T-helper 17 cell (primary cell): ENCODE measurements around the gene ADCK2. TPM values are rescaled to one million over a fixed set of nuclear protein-coding genes. Genes with fewer than 3 reads are reported as not detected.
"Not testable (repeated sequence)": the region's sequence is repeated elsewhere in the genome, so short reads cannot be mapped to it uniquely, and the experiment has no call there.

Experiments used
- ATAC-seq: fragments of 150-1000 bp; cut with Tn5 transposase; 2 replicates; pipeline ENCODE4 v1.10.0; 2021; ENCODE audit warnings: mild to moderate bottlenecking, moderate library complexity
- DNase-seq, 3 donors: peaks; one replicate each; pipeline versions ENCODE4 v3.0.0 to v3.0.0-alpha.2; 2020 to 2021
- H3K9me3 ChIP-seq: one replicate; pipeline ENCODE4 v1.7.0; 2013; ENCODE audit warnings: low read length, mild to moderate bottlenecking; ENCODE audit not compliant: control insufficient read depth, poor library complexity, severe bottlenecking
- H3K27ac Mint-ChIP-seq: one replicate; pipeline ENCODE4 v1.8.0; 2022; ENCODE audit warnings: mild to moderate bottlenecking, moderate library complexity, mixed read lengths
- H3K27me3 Mint-ChIP-seq: one replicate; pipeline ENCODE4 v1.8.0; 2022; ENCODE audit warnings: mixed read lengths
- H3K36me3 Mint-ChIP-seq: one replicate; pipeline ENCODE4 v1.8.0; 2022; ENCODE audit warnings: low read depth, mixed read lengths
- H3K4me1 Mint-ChIP-seq: one replicate; pipeline ENCODE4 v1.8.0; 2022; ENCODE audit warnings: mild to moderate bottlenecking, mixed read lengths
- H3K4me3 Mint-ChIP-seq: one replicate; pipeline ENCODE4 v1.8.0; 2022; ENCODE audit warnings: mild to moderate bottlenecking, moderate library complexity, mixed read lengths
- total RNA-seq, 4 donors: library from RNA in 2 of 4; stranded (reverse) in 2 of 4; gene quantifications; one replicate each; pipeline ENCODE4 v1.2.3 and lab custom pipeline; 2022 to 2026

ADCK2 gene
- 10 to 100 TPM; 12.7 to 17.9 TPM for total RNA-seq
- total RNA-seq (lab: John Stamatoyannopoulos, UW) = 20.7 to 27.8 reads per million in 2 donors

GRCh38 chr7:140672382-140673062 lies at the start of gene ADCK2:
ADCK2 (plus strand) TSS chr7:140672945; CDS start chr7:140673331, 386 bp downstream.
- DNase-seq = peak; percentile 29 to 67 (median 60)
- Mint-ChIP-seq H3K36me3 (no peaks in the 10 kb centered on the region), H3K27ac (peak within 1 kb of the TSS; percentile 91)

GRCh38 chr7:140623980-140624379 lies 48.8 kb upstream of the ADCK2 start:
- no peak overlapping the region for H3K4me3 Mint-ChIP-seq
- H3K4me1 Mint-ChIP-seq = peaks cover 2% of the 10 kb centered on the region
- DNase-seq (no peak), ATAC-seq (no peak)
- no peak overlapping the region for H3K27ac Mint-ChIP-seq
- H3K27me3 Mint-ChIP-seq = peaks cover 22% of the 10 kb centered on the region
- no peaks in the 10 kb centered on the region for H3K9me3 ChIP-seq
- H3K36me3 Mint-ChIP-seq = no peaks in the 10 kb centered on the region

More at GRCh38 chr7:140672382-140673062, at the start of gene ADCK2:
- Mint-ChIP-seq H3K27me3 (no peaks in the 10 kb centered on the region), H3K4me3 (peak within 1 kb of the TSS; percentile 92), H3K4me1 (peaks cover 18% of the 10 kb centered on the region)
- H3K9me3 ChIP-seq = no peaks in the 10 kb centered on the region
- peak; percentile 74 for ATAC-seq

DNA sequence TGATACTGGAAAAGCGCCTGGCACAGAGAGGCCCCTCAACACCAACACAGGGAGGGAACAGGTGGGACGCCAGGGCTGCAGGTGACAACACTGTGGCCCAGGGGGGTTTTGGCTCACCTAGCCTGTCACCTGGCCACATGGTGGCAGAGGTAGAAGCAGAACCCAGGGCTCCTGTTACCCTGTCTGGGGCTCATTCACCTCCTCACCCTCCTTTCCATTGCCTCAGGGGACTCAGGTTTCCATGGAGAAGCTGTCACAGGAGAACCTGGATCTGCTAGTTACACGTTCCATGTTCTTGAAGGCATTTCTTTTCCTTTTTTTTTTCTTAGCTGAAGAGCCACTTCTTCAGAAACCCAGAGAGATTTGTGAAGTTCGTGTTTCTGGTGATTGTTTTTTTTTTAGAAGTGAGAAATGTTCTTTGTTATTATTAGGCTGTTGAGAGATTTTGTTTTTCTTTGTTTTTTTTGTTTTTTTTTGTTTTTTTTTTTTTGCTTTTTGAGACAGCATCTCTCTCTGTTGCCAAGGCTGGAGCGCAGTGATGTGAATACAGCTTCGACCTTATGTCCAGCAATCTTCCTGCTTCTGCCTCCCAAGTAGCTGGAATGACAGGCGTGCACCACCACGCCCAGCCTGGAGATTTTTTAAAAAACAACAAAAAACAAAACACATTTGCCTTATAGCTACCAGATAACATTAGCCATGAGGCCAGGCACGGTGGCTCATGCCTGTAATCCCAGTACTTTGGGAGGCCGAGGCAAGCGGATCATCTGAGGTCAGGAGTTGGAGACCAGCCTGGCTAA lies 48.2 kb upstream of the ADCK2 start:
- Mint-ChIP-seq H3K36me3 (no peaks in the 10 kb centered on the region), H3K4me1 (peaks cover 2% of the 10 kb centered on the region), H3K4me3 (no peak overlapping the region), H3K27ac (no peak overlapping the region), H3K27me3 (peaks cover 22% of the 10 kb centered on the region)
- ATAC-seq (no peak), DNase-seq (no peak)
- H3K9me3 ChIP-seq = no peaks in the 10 kb centered on the region

DNA sequence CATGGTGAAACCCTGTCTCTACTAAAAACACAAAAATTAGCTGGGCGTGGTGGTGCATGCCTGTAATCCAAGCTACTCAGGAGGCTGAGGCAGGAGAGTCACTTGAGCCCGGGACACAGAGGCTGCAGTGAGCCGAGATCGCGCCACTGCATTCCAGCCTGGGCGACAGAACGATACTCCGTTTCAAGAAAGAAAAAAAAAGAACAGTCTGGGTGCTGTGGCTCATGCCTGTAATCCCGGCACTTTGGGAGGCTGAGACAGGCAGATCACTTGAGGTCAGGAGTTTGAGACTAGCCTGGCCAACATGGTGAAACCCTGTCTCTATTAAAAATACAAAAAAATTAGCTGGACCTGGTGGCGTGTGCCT lies 47.6 kb upstream of the ADCK2 start:
- not testable (repeated sequence) for H3K36me3 Mint-ChIP-seq, DNase-seq, H3K27ac Mint-ChIP-seq, H3K4me1 Mint-ChIP-seq, H3K9me3 ChIP-seq, ATAC-seq, H3K4me3 Mint-ChIP-seq
- peaks cover 22% of the 10 kb centered on the region for H3K27me3 Mint-ChIP-seq

DNA sequence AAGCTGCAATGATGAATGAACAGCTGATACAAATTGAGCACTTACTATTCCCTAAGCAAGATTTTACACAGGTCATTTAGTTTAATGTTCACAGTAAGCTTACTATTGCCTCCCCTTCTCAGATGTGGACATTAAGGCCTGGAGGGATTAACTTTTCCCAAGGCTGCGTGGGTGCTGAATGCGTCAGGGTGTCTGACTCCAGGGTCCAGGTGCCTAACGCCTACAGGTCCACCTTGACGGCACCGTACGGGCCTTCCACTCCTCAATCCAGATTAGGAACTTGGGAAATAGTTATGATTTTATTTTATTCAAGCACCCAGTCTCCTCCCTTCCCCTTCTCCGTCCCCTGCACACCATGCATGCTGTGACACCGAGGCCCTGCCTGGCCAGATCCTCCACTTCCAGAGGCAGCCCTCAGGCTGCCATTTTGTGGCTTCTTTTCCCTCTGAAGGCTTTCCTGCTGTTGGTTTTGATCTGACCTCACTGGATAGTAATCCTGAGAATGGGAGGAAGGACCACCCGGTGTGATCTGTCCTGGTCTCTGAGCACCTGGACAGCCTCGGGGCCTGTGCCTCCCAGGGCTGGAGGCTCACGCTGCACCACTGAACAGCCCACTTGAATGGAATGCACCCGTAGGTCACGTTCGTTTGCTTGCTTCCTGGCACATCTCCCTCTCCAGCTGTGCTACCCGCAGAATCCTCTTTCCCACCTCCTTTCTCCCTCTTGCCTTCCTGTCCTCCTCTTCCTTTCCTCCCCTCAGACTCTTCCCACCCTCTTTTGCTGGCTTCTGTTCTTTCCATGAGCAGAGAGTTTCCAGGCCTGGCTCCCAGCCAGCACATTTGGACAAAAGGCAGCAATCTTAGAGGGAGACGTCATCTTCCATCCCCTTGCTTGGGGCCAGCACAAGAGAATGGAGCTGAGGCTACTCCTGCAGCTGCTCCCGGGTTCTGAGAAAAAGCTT lies 46.6 kb upstream of the ADCK2 start:
- Mint-ChIP-seq H3K36me3 (no peaks in the 10 kb centered on the region), H3K27ac (peak overlapping the region; percentile 19), H3K4me1 (peaks cover 2% of the 10 kb centered on the region), H3K27me3 (peaks cover 22% of the 10 kb centered on the region), H3K4me3 (no peak overlapping the region)
- no peaks in the 10 kb centered on the region for H3K9me3 ChIP-seq
- ATAC-seq = no peak
- DNase-seq = no peak

GRCh38 chr7:140631021-140631420 lies 41.7 kb upstream of the ADCK2 start:
- H3K4me1 Mint-ChIP-seq = no peaks in the 10 kb centered on the region
- DNase-seq = no peak
- ATAC-seq = no peak
- H3K4me3 Mint-ChIP-seq = no peak overlapping the region
- H3K36me3 Mint-ChIP-seq = no peaks in the 10 kb centered on the region
- no peaks in the 10 kb centered on the region for H3K9me3 ChIP-seq
- no peak overlapping the region for H3K27ac Mint-ChIP-seq
- H3K27me3 Mint-ChIP-seq = peaks cover 25% of the 10 kb centered on the region

DNA sequence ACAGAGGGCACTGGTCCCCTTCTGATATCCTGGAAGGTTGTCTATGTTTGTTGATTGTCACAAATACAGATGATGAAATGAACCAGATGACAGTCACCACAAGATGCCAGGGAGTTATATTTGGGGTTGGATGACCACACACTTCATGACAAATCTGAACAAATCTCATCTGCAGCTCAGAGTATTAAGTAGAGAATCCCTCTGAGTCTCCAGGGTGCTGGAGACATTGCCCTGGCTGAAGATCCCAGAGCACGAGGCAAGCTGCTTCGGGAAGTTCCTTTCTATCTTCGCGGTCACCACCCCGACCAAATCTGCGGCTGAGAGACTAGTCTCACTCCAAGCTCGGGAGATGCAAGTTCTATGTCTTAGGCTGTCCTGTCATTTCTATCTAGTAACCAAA lies 41.1 kb upstream of the ADCK2 start:
- ATAC-seq (no peak), DNase-seq (no peak)
- H3K4me3 Mint-ChIP-seq = no peak overlapping the region
- no peaks in the 10 kb centered on the region for H3K4me1 Mint-ChIP-seq
- H3K27ac Mint-ChIP-seq = no peak overlapping the region
- H3K9me3 ChIP-seq = no peaks in the 10 kb centered on the region
- H3K27me3 Mint-ChIP-seq = peaks cover 24% of the 10 kb centered on the region
- H3K36me3 Mint-ChIP-seq = no peaks in the 10 kb centered on the region

- peaks cover 11% of the 10 kb centered on the region for H3K4me1 Mint-ChIP-seq
- peaks cover 9% of the 10 kb centered on the region for H3K36me3 Mint-ChIP-seq
- no peaks in the 10 kb centered on the region for H3K9me3 ChIP-seq
- DNase-seq = no peak
- no peak overlapping the region for H3K4me3 Mint-ChIP-seq
- no peak for ATAC-seq
- no peak overlapping the region for H3K27ac Mint-ChIP-seq
- H3K27me3 Mint-ChIP-seq = peaks cover 57% of the 10 kb centered on the region
Measured at GRCh38 chr7:140635345-140635744, 37.4 kb upstream of the ADCK2 start.

DNA sequence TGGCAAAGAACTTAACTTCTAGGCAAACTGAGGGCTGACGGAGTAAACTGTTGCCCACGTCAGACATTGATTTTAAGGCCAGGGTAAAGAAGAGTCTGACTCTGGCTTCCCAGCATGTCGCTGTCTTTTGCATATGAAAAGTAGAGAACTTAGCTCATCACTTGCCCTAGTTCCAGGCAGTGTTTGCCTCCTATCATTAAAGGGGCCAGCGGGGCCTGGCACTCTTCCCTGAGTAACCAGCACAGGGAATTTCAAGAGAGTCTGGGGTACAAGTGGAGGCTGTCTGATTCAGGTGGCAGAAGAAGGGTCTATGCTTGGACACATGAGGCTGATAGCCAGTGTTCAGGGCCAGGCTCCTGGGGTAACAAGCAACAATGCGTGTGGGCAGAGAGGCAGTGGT lies 36.9 kb upstream of the ADCK2 start:
- no peak overlapping the region for H3K4me3 Mint-ChIP-seq
- H3K4me1 Mint-ChIP-seq = peaks cover 11% of the 10 kb centered on the region
- H3K27ac Mint-ChIP-seq = no peak overlapping the region
- peaks cover 57% of the 10 kb centered on the region for H3K27me3 Mint-ChIP-seq
- H3K9me3 ChIP-seq = no peaks in the 10 kb centered on the region
- H3K36me3 Mint-ChIP-seq = peaks cover 9% of the 10 kb centered on the region
- no peak for ATAC-seq
- DNase-seq = no peak

- H3K36me3 Mint-ChIP-seq = peaks cover 15% of the 10 kb centered on the region
Measured at GRCh38 chr7:140637400-140637799, 35.3 kb upstream of the ADCK2 start.

DNA sequence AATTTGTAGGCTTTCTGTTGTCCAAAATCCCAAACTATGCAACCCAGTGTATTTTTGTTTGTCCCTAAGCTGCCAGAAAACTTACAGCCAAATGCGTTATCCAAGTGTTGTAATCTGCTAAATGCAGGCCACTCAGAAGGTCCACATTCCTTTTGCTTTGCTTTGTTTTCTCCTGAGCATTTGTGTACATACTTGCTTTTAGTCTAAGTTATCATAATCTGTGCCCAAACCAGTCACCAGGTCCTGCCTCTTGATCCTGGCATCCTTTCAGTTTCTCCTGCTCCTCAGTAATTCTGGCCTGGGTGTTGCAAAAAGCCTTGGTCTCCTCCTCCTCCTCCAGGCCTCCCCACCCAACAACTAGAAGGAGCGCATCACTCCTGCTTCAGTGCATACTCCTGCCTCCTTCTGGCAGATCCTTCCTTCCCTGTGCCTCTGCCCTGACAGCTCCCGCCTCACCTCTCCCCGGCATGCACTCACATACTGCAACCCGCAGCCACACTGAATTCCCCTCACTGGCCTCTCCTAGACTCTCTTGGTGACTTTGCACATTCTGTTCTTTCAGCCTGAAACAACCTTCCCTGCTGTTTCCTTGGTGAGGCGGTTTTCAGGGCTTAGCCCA lies 34.5 kb upstream of the ADCK2 start:
- no peak overlapping the region for H3K27ac Mint-ChIP-seq
- peaks cover 17% of the 10 kb centered on the region for H3K4me1 Mint-ChIP-seq
- ATAC-seq (no peak), DNase-seq (no peak)
- H3K4me3 Mint-ChIP-seq = no peak overlapping the region
- H3K27me3 Mint-ChIP-seq = peaks cover 59% of the 10 kb centered on the region
- H3K9me3 ChIP-seq = no peaks in the 10 kb centered on the region
- H3K36me3 Mint-ChIP-seq = peaks cover 15% of the 10 kb centered on the region

More at GRCh38 chr7:140637400-140637799, 35.3 kb upstream of the ADCK2 start:
- Mint-ChIP-seq H3K27ac (no peak overlapping the region), H3K4me1 (peaks cover 17% of the 10 kb centered on the region), H3K4me3 (no peak overlapping the region), H3K27me3 (peaks cover 57% of the 10 kb centered on the region)
- no peak for DNase-seq
- H3K9me3 ChIP-seq = no peaks in the 10 kb centered on the region
- ATAC-seq = no peak

- Mint-ChIP-seq H3K4me1 (peaks cover 17% of the 10 kb centered on the region), H3K36me3 (peaks cover 15% of the 10 kb centered on the region), H3K4me3 (peak overlapping the region; percentile 91), H3K27ac (no peak overlapping the region), H3K27me3 (peaks cover 65% of the 10 kb centered on the region)
- H3K9me3 ChIP-seq = no peaks in the 10 kb centered on the region
- ATAC-seq = no peak
- DNase-seq = no peak
Measured at GRCh38 chr7:140639366-140640053, 33.2 kb upstream of the ADCK2 start.
